Activated T-cell treated with anti-CD3 and anti-CD28 coated beads for 24 hours (primary cell): ENCODE measurements around the gene TGM5.
"Not testable (repeated sequence)": the region's sequence is repeated elsewhere in the genome, so short reads cannot be mapped to it uniquely, and the experiment has no call there.

ENCODE experiments used
- DNase-seq: peaks from one replicate; pipeline ENCODE4 v3.0.0-alpha.2; 2020; ENCODE audit warnings: low read depth

Gene TGM5

DNA sequence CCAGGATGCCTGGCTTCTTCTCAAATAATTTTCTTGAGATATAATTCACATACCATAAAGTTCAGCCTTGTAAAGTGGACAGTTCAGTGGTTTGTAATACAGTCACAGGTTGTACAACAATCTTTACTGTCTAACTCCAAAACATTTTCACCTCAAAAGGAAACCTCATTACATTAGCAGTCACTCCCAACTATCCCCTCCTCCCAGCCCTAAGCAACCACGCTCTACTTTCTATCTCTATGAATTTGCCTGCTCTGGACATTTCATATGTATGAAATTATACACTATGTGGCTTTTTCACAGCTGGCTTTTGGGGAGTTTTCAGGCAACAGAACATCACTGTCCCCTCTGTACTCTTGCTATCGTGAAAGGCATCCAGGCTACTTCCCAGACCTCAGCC is 17.5 kb downstream of the TGM5 start:
- DNase-seq: no peak

DNA sequence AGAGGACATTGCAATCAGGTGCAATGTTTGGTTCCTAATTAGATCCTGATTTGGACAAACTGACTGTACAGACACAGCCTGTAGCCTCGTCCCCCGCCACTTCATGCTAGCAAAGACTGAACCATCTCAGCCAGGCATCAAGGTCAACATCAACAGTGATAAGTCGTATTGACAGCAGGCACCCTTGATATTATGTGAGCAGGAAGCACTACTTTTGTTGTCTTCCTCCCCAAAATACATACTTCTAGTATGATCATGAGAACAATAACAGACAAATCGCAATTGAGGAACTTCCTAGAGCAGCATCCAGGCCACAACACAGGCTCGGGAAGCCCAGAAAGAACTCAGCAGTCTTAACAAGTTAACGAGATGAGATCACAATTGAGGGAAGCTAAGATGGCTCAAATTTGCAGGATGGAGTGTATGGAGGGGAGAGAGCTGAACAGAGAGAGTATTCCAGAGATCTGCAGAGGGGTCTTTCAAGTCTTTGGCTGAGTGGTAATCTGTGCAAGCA is 20.4 kb downstream of the TGM5 start:
- DNase-seq: no peak

- no peak for DNase-seq
Observed at GRCh38 chr15:43244092-43244491, 22.6 kb downstream of the TGM5 start.

DNA sequence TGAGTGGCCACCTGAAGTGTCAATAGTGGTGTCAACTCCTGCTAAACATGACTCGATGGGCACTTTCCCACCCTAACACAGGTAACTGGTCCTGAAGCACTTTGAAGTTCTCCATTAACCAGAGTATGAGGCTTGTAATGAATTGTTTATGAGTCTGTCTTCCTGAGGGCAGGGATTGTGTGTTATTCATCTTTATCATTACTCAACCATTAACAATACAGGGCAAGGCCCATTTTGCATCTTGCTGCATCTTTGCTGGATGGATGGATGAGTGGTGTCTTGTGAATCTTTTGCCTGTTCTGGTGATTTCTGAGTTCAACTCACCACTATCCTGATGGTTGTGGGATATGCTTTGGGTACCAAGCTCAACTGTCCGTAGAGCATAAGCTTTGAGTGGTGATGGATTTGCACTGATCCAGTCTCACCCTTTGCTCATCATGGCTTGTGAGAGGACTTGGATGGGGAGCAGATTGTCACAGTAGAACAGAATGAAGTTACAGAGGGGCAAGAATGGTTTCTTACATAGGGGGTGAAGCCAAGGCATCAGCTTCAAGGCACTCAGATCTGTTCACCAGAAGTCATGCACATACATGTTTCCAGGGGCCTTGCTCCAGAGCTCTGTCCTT is 23.6 kb downstream of the TGM5 start:
- no peak for DNase-seq

DNA sequence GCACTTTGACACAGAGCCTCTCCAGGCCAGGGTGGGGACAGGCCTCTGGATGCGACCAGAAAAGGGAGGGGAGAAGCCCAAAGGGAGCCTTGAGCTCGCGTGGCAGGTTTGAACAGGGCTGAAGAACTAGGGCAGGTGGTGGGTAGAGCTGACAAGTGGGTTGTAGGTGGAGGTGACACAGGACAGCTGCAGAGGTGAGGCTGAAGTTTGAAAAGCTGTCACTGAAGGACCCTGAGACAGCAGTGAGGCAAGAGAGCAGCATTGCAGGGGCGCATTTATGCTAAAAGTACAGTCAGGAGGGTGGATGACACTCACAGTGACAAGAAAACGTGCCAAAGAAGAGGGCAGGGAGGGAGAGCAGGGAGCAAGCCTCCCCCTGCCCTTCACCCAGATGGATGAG is 24.1 kb downstream of the TGM5 start:
- DNase-seq: no peak

- no peak for DNase-seq
Observed at GRCh38 chr15:43241100-43241499, 25.6 kb downstream of the TGM5 start.

- DNase-seq: no peak
Observed at GRCh38 chr15:43239732-43240491, 26.8 kb downstream of the TGM5 start.

DNA sequence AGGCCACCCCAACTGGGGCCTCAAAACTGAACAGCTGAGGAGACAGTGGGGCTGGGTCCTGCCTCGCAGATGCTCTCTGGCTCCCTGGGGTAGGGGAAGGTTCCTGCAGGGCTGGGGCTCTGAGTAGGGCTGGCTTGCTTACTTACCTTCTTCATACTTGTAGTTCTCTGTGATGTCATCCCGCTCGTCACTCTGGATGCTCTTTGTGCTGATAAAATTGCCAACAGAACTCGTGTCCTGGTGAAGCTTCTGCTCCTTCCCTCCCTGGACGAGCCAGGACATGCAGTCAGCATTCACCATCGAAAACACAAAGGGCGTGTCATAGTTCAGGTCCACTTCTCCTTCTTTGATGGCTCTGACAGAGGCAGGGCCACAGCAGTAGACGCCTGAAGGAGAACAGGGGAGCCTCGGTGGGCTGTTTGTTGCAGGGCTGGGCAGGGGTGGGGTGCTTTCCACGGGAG is 28.0 kb downstream of the TGM5 start:
- DNase-seq: no peak

DNA sequence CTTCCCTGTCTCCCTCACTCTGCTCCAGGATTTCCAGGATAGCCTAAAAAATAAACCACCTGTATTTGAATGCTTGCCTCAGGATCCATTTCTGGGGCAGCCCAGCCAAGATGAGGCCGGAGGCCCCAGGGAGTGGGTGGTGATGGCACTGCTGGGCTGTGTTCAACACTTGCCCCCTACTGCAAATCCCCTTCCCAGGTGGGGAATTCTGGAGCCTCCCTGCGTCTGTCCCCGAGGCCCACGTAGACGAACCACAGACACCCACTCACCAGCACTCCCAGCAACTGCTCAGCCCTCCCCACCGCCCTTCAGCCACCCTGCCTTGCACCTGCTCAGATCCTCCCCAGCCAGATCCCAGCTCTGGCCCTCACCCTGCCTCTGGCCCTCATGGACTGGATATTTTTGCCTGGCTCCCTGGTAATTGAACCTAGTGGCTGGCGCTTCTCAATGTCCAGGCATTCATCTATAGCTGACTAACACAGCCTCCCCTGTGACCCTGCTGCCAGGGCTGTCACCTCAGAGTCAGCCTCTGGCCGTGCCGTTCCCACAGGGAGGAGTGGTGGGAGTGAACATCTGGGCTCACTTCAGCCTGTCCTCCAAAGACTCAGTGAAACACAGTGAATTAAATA is 28.8 kb downstream of the TGM5 start:
- DNase-seq: no peak

GRCh38 chr15:43235536-43235935 is 31.2 kb downstream of the TGM5 start:
- DNase-seq: no peak

DNA sequence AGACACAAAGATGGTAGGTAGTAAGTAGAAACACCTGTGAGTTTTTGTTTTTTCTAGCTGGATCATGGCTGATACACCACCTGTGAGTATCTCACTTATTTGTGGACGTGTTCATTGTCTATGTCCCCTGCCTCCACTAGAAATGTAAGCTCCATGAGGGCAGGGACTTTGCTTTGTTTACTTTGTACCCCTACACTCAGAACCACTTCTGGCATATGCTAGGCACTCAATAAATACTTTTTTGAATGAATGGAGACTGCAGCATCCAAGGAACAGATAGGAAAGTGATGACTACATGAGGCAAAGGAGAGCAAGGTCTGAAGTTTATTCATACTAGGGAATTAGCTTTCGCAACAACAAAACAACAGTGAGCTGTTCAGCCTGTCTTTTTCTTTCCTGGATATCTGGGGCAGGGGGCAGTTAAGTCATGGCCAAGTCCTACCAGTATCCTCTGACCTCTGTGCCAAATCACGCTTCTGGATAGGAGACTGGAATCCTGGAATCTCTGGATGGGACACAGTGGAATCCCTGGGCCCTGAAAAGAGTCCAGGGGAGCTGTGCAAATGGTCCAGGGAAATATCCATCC is 34.3 kb downstream of the TGM5 start:
- DNase-seq: no peak

GRCh38 chr15:43230640-43231115 is 36.0 kb downstream of the TGM5 start:
- DNase-seq: no peak

DNA sequence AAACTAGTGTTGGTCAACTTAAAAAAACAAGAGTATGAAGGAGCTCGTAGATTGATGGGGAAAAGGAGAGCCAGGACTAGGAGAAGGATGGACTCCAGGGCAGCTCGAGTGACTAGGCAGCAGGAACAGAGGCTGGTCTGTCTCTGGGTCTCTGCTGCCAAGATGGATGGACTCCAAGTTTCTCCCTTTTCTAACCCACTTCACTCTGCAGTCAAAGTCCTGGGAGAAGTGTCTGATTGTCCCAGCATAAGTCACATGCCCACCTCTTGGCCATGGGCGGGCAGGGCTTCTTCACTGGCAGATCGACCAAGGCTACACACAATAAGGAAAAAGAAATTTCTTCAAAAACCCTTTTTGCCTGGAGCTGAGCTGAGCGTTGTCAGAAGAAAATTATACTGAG is 36.8 kb downstream of the TGM5 start:
- no peak for DNase-seq

GRCh38 chr15:43226436-43227305 is 40.1 kb downstream of the TGM5 start:
- DNase-seq: no peak

DNA sequence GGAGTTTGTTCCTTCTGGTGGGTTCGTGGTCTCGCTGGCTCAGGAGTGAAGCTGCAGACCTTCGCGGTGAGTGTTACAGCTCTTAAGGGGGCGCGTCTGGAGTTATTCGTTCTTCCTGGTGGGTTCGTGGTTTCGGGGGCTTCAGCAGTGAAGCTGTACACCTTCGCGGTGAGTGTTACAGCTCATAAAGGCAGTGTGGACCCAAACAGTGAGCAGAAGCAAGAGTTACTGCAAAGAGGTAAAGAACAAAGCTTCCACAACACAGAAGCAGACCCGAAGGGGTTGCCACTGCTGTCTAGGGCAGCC is 40.8 kb downstream of the TGM5 start:
- not testable (repeated sequence) for DNase-seq

- DNase-seq: peak; percentile 18
Observed at GRCh38 chr15:43225201-43225949, 41.4 kb downstream of the TGM5 start.

DNA sequence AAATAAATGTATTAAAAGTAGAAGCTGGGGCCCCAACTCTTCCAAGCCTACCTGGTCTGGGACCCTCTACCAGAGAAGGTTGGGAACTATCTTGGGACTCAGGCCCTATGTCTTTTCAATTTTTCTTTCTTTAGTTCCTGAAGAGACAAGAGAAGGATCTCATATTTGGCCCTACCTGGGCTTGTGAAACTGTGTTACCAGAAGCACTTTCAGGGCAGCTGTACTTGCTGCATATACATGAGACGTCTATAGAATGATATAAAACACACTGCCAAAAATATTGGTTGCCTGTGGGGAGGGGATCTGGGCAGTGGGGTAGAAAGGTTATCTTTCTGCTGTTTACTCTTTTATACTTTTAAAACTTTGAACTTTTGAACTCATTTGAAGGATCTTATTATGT is 45.3 kb downstream of the TGM5 start:
- DNase-seq: no peak

DNA sequence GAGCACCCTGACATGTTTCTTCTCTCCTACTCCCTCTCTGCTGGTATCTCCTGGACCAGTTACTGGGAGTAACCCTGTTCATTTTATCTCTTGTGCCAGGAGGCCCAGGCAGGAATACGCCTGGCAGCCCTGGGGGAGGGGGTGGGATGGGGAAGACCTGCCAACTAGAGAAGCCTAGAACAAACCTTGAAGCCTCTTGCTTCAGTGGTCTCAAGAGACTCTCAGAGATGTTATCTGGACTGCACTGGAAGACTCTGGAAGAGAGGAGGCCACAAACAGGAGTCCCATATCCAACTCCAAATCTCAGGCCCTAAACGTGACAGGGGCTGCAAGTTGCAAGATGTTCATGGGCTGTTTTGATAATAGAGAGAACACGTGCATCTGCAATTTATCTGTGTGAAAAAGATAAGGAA is 45.7 kb downstream of the TGM5 start, which contains the start of gene EPB42:
Gene EPB42, minus strand, starts transcription at position 28 of the 413 bp plus-strand sequence. CDS start 193 bp downstream, outside the sequence.
- DNase-seq: no peak

- DNase-seq: no peak
Observed at GRCh38 chr15:43219929-43220928, 46.5 kb downstream of the TGM5 start.
